SJSA1 (cell line): Measurements from ENCODE around the gene TRPT1. TPM values are rescaled to one million over a fixed set of nuclear protein-coding genes. Genes with fewer than 3 reads are reported as not detected.

Experiments
- DNase-seq, 2 experiments: peaks; one replicate each; pipeline ENCODE4 v3.0.0-alpha.2; 2015 to 2020; ENCODE audit warnings: low spot score in 2 of 2, low read depth in 1 of 2
- H3K27ac ChIP-seq: fragments of 250-450 bp; sonication (Bioruptor Pico); 2 replicates; pipeline ENCODE4 v1.5.1; 2020; ENCODE audit warnings: mild to moderate bottlenecking, moderate library complexity
- H3K27me3 ChIP-seq: fragments of 250-450 bp; sonication (Bioruptor Pico); replicated peaks from 2 replicates; pipeline ENCODE4 v1.5.1; 2020; ENCODE audit warnings: mild to moderate bottlenecking, moderate library complexity
- H3K36me3 ChIP-seq: fragments of 250-450 bp; sonication (Bioruptor Pico); 2 replicates; pipeline ENCODE4 v1.5.1; 2020; ENCODE audit warnings: mild to moderate bottlenecking
- H3K4me1 ChIP-seq: fragments of 250-450 bp; sonication (Bioruptor Pico); replicated peaks from 2 replicates; pipeline ENCODE4 v1.6.1; 2021; ENCODE audit warnings: mild to moderate bottlenecking
- H3K4me3 ChIP-seq: fragments of 250-450 bp; sonication (Bioruptor Pico); 2 replicates; pipeline ENCODE4 v1.5.1; 2020; ENCODE audit warnings: mild to moderate bottlenecking
- H3K9me3 ChIP-seq: fragments of 250-450 bp; sonication (Bioruptor Pico); replicated peaks from 2 replicates; pipeline ENCODE4 v1.5.1; 2020; ENCODE audit warnings: mild to moderate bottlenecking
- total RNA-seq: library from RNA; depleted of rRNA; stranded (reverse); fragments of >200 nt; shearing (Covaris generic); gene quantifications from 2 replicates; pipeline ENCODE4 v1.2.3, GENCODE V29; 2014; rRNA removed

TRPT1 gene
- total RNA-seq, result 49.4 and 50.2 TPM in 2 replicates

GRCh38 chr11:64225608-64226506, at the start of gene TRPT1, which contains the start of gene NUDT22:
Gene TRPT1 (minus strand): TSS chr11:64226186. CDS start chr11:64225860, 326 bp downstream.
Gene NUDT22 (plus strand): TSS chr11:64226274. CDS start chr11:64226653, 379 bp downstream.
- peak within 1 kb of the TSS; percentile 67 for H3K27ac ChIP-seq
- H3K4me1 ChIP-seq, result peaks cover 43% of the 10 kb centered on the region
- peaks cover 58% of the 10 kb centered on the region for H3K36me3 ChIP-seq
- DNase-seq, result peak; percentile 94 to 96
- 0 out of 2 replicates have a peak, but pooled peaks cover 5% of the 10 kb centered on the region for H3K9me3 ChIP-seq
- no peaks in the 10 kb centered on the region for H3K27me3 ChIP-seq
- H3K4me3 ChIP-seq, result peak within 1 kb of the TSS; percentile 66

- Histone ChIP-seq H3K27me3 (no peaks in the 10 kb centered on the region), H3K36me3 (peaks cover 50% of the 10 kb centered on the region), H3K9me3 (no peaks in the 10 kb centered on the region), H3K4me1 (peaks cover 11% of the 10 kb centered on the region), H3K4me3 (no peak overlapping the region), H3K27ac (no peak overlapping the region)
- no peak for DNase-seq
These were observed 49.2 kb upstream of the TRPT1 start for GRCh38 chr11:64275031-64275800.

GRCh38 chr11:64269540-64270220, 43.7 kb upstream of the TRPT1 start:
- Histone ChIP-seq H3K4me1 (peaks cover 26% of the 10 kb centered on the region), H3K27me3 (no peaks in the 10 kb centered on the region), H3K4me3 (peak overlapping the region; percentile 49), H3K9me3 (no peaks in the 10 kb centered on the region), H3K36me3 (peaks cover 47% of the 10 kb centered on the region), H3K27ac (peak overlapping the region; percentile 68)
- DNase-seq, result peak; percentile 100

GRCh38 chr11:64268893-64269539, 43.0 kb upstream of the TRPT1 start:
- Histone ChIP-seq H3K27ac (peak overlapping the region; percentile 68), H3K4me1 (peaks cover 26% of the 10 kb centered on the region), H3K4me3 (peak overlapping the region; percentile 49), H3K36me3 (peaks cover 54% of the 10 kb centered on the region), H3K9me3 (no peaks in the 10 kb centered on the region), H3K27me3 (no peaks in the 10 kb centered on the region)
- peak; percentile 73 to 83 for DNase-seq

GRCh38 chr11:64268025-64268892, 42.3 kb upstream of the TRPT1 start:
- no peaks in the 10 kb centered on the region for H3K27me3 ChIP-seq
- peak in 1 of 2 experiments; percentile 54 for DNase-seq
- peaks cover 34% of the 10 kb centered on the region for H3K4me1 ChIP-seq
- H3K4me3 ChIP-seq, result peak overlapping the region; percentile 49
- H3K27ac ChIP-seq, result peak overlapping the region; percentile 68
- peaks cover 62% of the 10 kb centered on the region for H3K36me3 ChIP-seq
- no peaks in the 10 kb centered on the region for H3K9me3 ChIP-seq

- Histone ChIP-seq H3K27ac (no peak overlapping the region), H3K27me3 (no peaks in the 10 kb centered on the region), H3K9me3 (no peaks in the 10 kb centered on the region), H3K36me3 (peaks cover 67% of the 10 kb centered on the region), H3K4me1 (peaks cover 43% of the 10 kb centered on the region), H3K4me3 (no peak overlapping the region)
- DNase-seq, result no peak
These were observed 41.4 kb upstream of the TRPT1 start for GRCh38 chr11:64267207-64267945.

- no peak for DNase-seq
- Histone ChIP-seq H3K9me3 (no peaks in the 10 kb centered on the region), H3K27me3 (no peaks in the 10 kb centered on the region), H3K27ac (no peak overlapping the region), H3K36me3 (peaks cover 73% of the 10 kb centered on the region), H3K4me1 (peaks cover 39% of the 10 kb centered on the region), H3K4me3 (no peak overlapping the region)
These were observed 40.4 kb upstream of the TRPT1 start for GRCh38 chr11:64266339-64266738.

- peaks cover 36% of the 10 kb centered on the region for H3K4me1 ChIP-seq
- H3K27ac ChIP-seq, result no peak overlapping the region
- peaks cover 78% of the 10 kb centered on the region for H3K36me3 ChIP-seq
- DNase-seq, result no peak
- H3K27me3 ChIP-seq, result no peaks in the 10 kb centered on the region
- H3K9me3 ChIP-seq, result no peaks in the 10 kb centered on the region
- H3K4me3 ChIP-seq, result no peak overlapping the region
These were observed 39.5 kb upstream of the TRPT1 start for GRCh38 chr11:64265176-64266160.

- DNase-seq, result no peak
- Histone ChIP-seq H3K4me3 (no peak overlapping the region), H3K4me1 (peaks cover 34% of the 10 kb centered on the region), H3K9me3 (no peaks in the 10 kb centered on the region), H3K36me3 (peaks cover 85% of the 10 kb centered on the region), H3K27ac (no peak overlapping the region), H3K27me3 (no peaks in the 10 kb centered on the region)
These were observed 38.4 kb upstream of the TRPT1 start for GRCh38 chr11:64264371-64264852.

GRCh38 chr11:64263947-64264317, 37.9 kb upstream of the TRPT1 start:
- Histone ChIP-seq H3K27me3 (no peaks in the 10 kb centered on the region), H3K4me3 (no peak overlapping the region), H3K27ac (no peak overlapping the region), H3K36me3 (peaks cover 90% of the 10 kb centered on the region), H3K4me1 (peaks cover 29% of the 10 kb centered on the region), H3K9me3 (no peaks in the 10 kb centered on the region)
- no peak for DNase-seq
